ENCODE data around the gene ATAD3A. TPM values are rescaled to one million over a fixed set of nuclear protein-coding genes. Genes with fewer than 3 reads are reported as not detected.

Gene ATAD3A
- total and polyA plus RNA-seq, 2 experiments from 2014 or later = 16.7 to 46.7 TPM

- Histone ChIP-seq H3K79me2 (no peaks in the 10 kb centered on the region), H3K27ac (no peak overlapping the region)
These were observed 25.1 kb downstream of the ATAD3A start for GRCh38 chr1:1536938-1537546.

GRCh38 chr1:1537626-1538250 lies 25.8 kb downstream of the ATAD3A start:
- Histone ChIP-seq H3K9me3 (ENCODE audit: low read depth) (no peaks in the 10 kb centered on the region), H3K4me1 (ENCODE audit: insufficient read depth) (peaks cover 4% of the 10 kb centered on the region)
- WGBS (ENCODE audit: low lambda C conversion rate, missing lambda C conversion rate) = 97% methylated on average over 32 of the region's 32 CpGs

More at GRCh38 chr1:1536938-1537546, 25.1 kb downstream of the ATAD3A start:
- Histone ChIP-seq H3K36me3 (replicated peaks; ENCODE audit: insufficient read depth, low read depth) (no peaks in the 10 kb centered on the region), H2AFZ (no peak overlapping the region), H3K9me3 (ENCODE audit: low read depth) (no peaks in the 10 kb centered on the region), H4K20me1 (ENCODE audit: insufficient read depth, poor library complexity, severe bottlenecking) (peaks cover 8% of the 10 kb centered on the region), H3K27me3 (no peaks in the 10 kb centered on the region), H3K9me2 (replicated peaks; ENCODE audit: insufficient read depth) (no peaks in the 10 kb centered on the region), H3K4me3 (no peak overlapping the region), H3K4me2 (no peak overlapping the region), H3K4me1 (ENCODE audit: insufficient read depth) (peaks cover 4% of the 10 kb centered on the region)
- WGBS (ENCODE audit: low lambda C conversion rate, missing lambda C conversion rate) = 91% methylated on average over 11 of the region's 15 CpGs
- no peak for TF ChIP-seq EZH2 (IDR thresholded peaks at IDR 0.05; ENCODE audit: borderline replicate concordance)
- TF ChIP-seq EZH2phosphoT487 (IDR thresholded peaks at IDR 0.05; ENCODE audit: low read depth, severe bottlenecking, unreplicated experiment) = no peak
- TF ChIP-seq, protein P1, sequence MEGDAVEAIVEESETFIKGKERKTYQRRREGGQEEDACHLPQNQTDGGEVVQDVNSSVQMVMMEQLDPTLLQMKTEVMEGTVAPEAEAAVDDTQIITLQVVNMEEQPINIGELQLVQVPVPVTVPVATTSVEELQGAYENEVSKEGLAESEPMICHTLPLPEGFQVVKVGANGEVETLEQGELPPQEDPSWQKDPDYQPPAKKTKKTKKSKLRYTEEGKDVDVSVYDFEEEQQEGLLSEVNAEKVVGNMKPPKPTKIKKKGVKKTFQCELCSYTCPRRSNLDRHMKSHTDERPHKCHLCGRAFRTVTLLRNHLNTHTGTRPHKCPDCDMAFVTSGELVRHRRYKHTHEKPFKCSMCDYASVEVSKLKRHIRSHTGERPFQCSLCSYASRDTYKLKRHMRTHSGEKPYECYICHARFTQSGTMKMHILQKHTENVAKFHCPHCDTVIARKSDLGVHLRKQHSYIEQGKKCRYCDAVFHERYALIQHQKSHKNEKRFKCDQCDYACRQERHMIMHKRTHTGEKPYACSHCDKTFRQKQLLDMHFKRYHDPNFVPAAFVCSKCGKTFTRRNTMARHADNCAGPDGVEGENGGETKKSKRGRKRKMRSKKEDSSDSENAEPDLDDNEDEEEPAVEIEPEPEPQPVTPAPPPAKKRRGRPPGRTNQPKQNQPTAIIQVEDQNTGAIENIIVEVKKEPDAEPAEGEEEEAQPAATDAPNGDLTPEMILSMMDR (IDR thresholded peaks at IDR 0.05; ENCODE audit: poor library complexity) = no peak
- DNase-seq (ENCODE audit: low spot score) = no peak

DNA sequence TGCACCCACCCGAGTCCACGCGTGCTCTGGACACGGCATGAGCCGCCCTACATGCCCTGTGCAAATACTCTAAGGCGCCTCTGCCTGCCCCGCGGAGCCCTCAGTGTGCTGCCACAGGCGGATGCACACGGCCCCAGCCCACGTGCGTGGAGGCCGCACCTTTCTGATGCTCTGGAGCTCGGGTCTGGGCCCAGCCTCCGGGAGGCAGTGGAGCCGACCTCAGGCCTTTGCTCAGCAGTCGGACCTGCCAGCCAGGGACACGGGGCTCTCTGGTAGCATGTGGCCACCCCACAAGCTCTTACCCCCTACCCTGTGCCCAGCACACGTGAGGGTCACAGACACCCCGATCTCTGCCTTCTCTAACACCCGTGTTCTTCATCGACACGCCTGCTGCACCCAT lies 26.4 kb downstream of the ATAD3A start:
- DNase-seq (ENCODE audit: low spot score) = no peak
- H3K36me3 ChIP-seq (replicated peaks; ENCODE audit: insufficient read depth, low read depth) = no peaks in the 10 kb centered on the region
- H2AFZ ChIP-seq = no peak overlapping the region
- no peak overlapping the region for H3K27ac ChIP-seq
- no peaks in the 10 kb centered on the region for H3K9me3 ChIP-seq (ENCODE audit: low read depth)
- WGBS (ENCODE audit: low lambda C conversion rate, missing lambda C conversion rate) = 92% methylated on average over 23 of the region's 23 CpGs
- no peaks in the 10 kb centered on the region for H3K9me2 ChIP-seq (replicated peaks; ENCODE audit: insufficient read depth)
- H3K27me3 ChIP-seq = no peaks in the 10 kb centered on the region
- no peaks in the 10 kb centered on the region for H3K79me2 ChIP-seq
- TF ChIP-seq EZH2 (IDR thresholded peaks at IDR 0.05; ENCODE audit: borderline replicate concordance) (no peak), EZH2phosphoT487 (IDR thresholded peaks at IDR 0.05; ENCODE audit: low read depth, severe bottlenecking, unreplicated experiment) (no peak)
- TF ChIP-seq, protein P1 (IDR thresholded peaks at IDR 0.05; ENCODE audit: poor library complexity) = no peak
- no peak overlapping the region for H3K4me2 ChIP-seq
- no peak overlapping the region for H3K4me3 ChIP-seq
- peaks cover 8% of the 10 kb centered on the region for H4K20me1 ChIP-seq (ENCODE audit: insufficient read depth, poor library complexity, severe bottlenecking)
- H3K4me1 ChIP-seq (ENCODE audit: insufficient read depth) = peaks cover 8% of the 10 kb centered on the region

More at GRCh38 chr1:1537626-1538250, 25.8 kb downstream of the ATAD3A start:
- peaks cover 8% of the 10 kb centered on the region for H4K20me1 ChIP-seq (ENCODE audit: insufficient read depth, poor library complexity, severe bottlenecking)
- H3K27ac ChIP-seq = no peak overlapping the region
- H2AFZ ChIP-seq = no peak overlapping the region
- no peaks in the 10 kb centered on the region for H3K36me3 ChIP-seq (replicated peaks; ENCODE audit: insufficient read depth, low read depth)
- no peaks in the 10 kb centered on the region for H3K27me3 ChIP-seq
- TF ChIP-seq EZH2 (IDR thresholded peaks at IDR 0.05; ENCODE audit: borderline replicate concordance) (no peak), EZH2phosphoT487 (IDR thresholded peaks at IDR 0.05; ENCODE audit: low read depth, severe bottlenecking, unreplicated experiment) (no peak)
- TF ChIP-seq, protein P1 (IDR thresholded peaks at IDR 0.05; ENCODE audit: poor library complexity) = no peak
- DNase-seq (ENCODE audit: low spot score) = no peak
- H3K4me3 ChIP-seq = no peak overlapping the region
- H3K79me2 ChIP-seq = no peaks in the 10 kb centered on the region
- H3K4me2 ChIP-seq = no peak overlapping the region
- H3K9me2 ChIP-seq (replicated peaks; ENCODE audit: insufficient read depth) = no peaks in the 10 kb centered on the region

All from hepatocyte (in vitro differentiated cells).